ENCODE results near the gene XPO6. TPM values are rescaled to one million over a fixed set of nuclear protein-coding genes. Genes with fewer than 3 reads are reported as not detected.

XPO6 gene
- total RNA-seq, 1 donor from 2014 or later: 61.5 TPM

GRCh38 chr16:28063591-28064061 lies 148.1 kb downstream of the XPO6 start, which contains the start of gene GSG1L:
Gene GSG1L, minus strand, starts transcription at chr16:28063714. Its CDS starts 290 bp downstream, at chr16:28063424.
- DNase-seq (ENCODE audit: low read depth in 2 of 2): peak in 1 of 2 donors; percentile 53

GRCh38 chr16:28062847-28063521 lies 148.8 kb downstream of the XPO6 start:
- DNase-seq (ENCODE audit: low read depth in 2 of 2): peak; percentile 10 to 50

- DNase-seq (ENCODE audit: low read depth in 2 of 2): no peak
Observed at GRCh38 chr16:28062261-28062846, 149.4 kb downstream of the XPO6 start.

GRCh38 chr16:28061352-28062101 lies 150.2 kb downstream of the XPO6 start:
- DNase-seq (ENCODE audit: low read depth in 2 of 2): no peak

GRCh38 chr16:28059841-28060575 lies 151.8 kb downstream of the XPO6 start:
- no peak for DNase-seq (ENCODE audit: low read depth in 2 of 2)

DNA sequence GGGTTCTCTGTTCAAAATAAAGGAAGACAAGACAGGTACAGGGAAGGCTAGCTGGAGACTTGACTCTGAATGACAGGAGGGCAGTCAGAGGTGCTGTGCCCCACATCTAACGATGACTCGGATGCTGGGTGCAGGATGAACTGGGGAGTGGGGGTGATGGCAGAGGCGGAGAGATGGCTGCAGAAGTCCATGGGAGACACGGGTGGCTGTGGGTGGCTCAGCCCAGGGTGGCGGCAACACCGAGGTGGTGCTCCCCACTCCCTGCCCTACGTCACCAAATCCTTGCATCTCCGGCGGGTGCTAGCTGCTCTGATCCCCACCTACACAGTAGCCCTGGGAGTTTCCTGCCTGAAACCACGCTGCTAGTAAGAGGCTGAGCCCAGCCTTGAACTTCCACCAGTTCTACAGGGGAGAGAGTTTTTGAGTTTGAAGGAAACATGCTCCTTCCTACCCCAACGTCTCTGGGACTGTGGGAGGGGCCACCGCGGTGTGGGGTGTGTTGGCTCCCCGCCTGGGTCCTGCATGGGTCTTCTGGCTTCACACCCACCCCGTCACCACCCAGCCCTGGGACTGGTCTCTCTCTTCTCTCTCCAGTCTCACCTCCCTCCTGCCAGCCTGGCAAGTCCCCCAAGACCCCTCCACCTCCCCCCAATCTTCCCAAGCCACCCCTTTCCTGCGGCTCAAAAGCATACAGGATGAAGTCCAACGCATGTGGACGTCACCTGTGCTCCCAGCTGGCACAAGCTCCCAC lies 152.8 kb downstream of the XPO6 start:
- no peak for DNase-seq (ENCODE audit: low read depth in 2 of 2)

- DNase-seq (ENCODE audit: low read depth in 2 of 2): no peak
Observed at GRCh38 chr16:28057949-28058348, 153.8 kb downstream of the XPO6 start.

- DNase-seq (ENCODE audit: low read depth in 2 of 2): no peak
Observed at GRCh38 chr16:28053461-28053860, 158.3 kb downstream of the XPO6 start.

DNA sequence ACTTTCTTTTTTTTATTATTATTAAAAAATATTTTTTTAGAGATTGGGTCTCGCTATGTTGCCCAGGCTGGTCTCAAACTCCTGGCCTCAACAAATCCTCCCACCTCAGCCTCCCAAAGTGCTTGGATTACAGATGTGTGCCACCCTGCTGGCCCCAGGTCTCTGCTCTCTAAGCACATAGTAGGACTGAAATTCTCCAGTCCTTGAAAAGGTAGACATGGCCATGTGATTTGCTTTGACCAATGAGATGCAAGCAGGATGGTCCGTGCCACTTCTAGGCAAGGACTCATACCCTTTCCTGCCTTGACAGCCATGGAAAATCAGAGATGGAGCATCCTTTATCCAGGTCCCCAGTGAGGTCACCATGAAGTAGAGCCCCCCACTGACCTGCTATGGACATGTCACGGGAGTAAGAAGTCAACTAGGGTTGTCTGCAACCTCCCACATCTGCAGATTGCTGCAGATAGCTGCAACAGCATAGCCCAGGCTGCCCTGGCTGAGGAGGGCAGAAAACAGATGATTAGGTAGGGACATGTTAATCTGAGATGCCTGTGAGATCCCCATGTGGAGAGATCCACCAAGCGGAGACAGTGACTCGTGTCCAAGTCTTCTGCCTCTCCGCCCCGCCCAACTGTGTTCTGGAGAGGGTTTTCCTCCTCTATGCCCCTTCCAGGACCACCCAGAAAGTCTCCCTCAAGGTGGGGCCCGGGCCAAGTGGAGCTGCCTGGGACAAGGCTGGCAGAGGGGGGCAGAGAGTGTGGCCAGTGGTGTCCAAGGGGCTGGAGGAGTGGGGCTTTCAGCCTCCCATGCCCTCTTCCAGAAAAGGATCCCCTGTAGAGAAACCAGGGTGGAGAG lies 159.3 kb downstream of the XPO6 start:
- DNase-seq (ENCODE audit: low read depth in 2 of 2): no peak

- DNase-seq (ENCODE audit: low read depth in 2 of 2): no peak
Observed at GRCh38 chr16:28051486-28051885, 160.3 kb downstream of the XPO6 start.

Other genes starting within 250 kb of the XPO6 start
- 0.22 and 0.60 TPM in 2 replicates for gene GSG1L, start 148.3 kb downstream of the XPO6 start, total RNA-seq
- gene SBK1, start 80.6 kb upstream of the XPO6 start, total RNA-seq: under 0.01 TPM in 1 of 2 replicates, not detected in the other
- gene NPIPB6, start 151.5 kb upstream of the XPO6 start, total RNA-seq: not detected in 2 replicates
- gene EIF3CL, start 191.9 kb upstream of the XPO6 start, total RNA-seq: 86.1 and 89.8 TPM in 2 replicates